ENCODE measurements around the gene PLXDC1. TPM values are rescaled to one million over a fixed set of nuclear protein-coding genes. Genes with fewer than 3 reads are reported as not detected.

Gene PLXDC1
- total RNA-seq, 1 experiment from 2014 or later = 0.75 TPM

DNA sequence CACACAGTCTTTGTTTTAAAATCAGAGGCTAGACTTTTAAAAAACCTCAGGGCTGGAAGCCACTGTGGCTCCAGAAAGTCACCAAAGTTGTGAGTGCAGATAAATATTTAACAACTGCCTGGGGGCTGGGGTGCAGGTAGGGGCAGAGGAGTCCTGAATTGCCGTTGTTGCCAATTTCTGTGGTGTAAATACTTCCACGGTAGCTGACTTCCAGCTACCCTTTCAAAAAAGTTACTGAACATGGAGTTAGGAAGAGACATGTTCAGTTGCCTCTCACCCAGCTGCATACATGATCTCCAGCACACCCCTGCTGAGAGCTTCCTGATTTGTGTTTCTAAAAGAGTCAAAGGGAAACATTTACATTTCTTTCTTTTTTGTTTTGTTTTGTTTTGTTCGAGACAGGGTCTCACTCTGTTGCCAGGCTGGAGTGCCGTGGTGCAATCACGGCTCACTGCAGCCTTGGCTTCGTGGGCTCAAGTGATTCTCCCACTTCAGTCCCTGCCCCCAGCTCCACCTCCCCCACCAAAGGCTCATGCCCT is 58.7 kb downstream of the PLXDC1 start:
- DNase-seq (ENCODE audit: low spot score) = peak; percentile 39
- Histone ChIP-seq H3K36me3 (ENCODE audit: insufficient read depth, low read length, poor library complexity, severe bottlenecking) (no peaks in the 10 kb centered on the region), H3K9me3 (ENCODE audit: low read depth, low read length, poor library complexity, severe bottlenecking) (no peaks in the 10 kb centered on the region), H3K4me3 (ENCODE audit: low read depth, low read length, poor library complexity, severe bottlenecking) (no peak overlapping the region), H3K27me3 (replicated peaks; ENCODE audit: insufficient read depth, low read depth, low read length, poor library complexity) (no peaks in the 10 kb centered on the region), H3K4me1 (ENCODE audit: insufficient read depth, low read length, poor library complexity, severe bottlenecking) (no peaks in the 10 kb centered on the region), H3K27ac (ENCODE audit: low read depth, low read length, poor library complexity, severe bottlenecking) (no peak overlapping the region)
- TF ChIP-seq, protein P1, sequence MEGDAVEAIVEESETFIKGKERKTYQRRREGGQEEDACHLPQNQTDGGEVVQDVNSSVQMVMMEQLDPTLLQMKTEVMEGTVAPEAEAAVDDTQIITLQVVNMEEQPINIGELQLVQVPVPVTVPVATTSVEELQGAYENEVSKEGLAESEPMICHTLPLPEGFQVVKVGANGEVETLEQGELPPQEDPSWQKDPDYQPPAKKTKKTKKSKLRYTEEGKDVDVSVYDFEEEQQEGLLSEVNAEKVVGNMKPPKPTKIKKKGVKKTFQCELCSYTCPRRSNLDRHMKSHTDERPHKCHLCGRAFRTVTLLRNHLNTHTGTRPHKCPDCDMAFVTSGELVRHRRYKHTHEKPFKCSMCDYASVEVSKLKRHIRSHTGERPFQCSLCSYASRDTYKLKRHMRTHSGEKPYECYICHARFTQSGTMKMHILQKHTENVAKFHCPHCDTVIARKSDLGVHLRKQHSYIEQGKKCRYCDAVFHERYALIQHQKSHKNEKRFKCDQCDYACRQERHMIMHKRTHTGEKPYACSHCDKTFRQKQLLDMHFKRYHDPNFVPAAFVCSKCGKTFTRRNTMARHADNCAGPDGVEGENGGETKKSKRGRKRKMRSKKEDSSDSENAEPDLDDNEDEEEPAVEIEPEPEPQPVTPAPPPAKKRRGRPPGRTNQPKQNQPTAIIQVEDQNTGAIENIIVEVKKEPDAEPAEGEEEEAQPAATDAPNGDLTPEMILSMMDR (conservative IDR thresholded peaks at IDR 0.05; ENCODE audit: low read depth, low read length) = no peak
- TF ChIP-seq EZH2 (IDR thresholded peaks at IDR 0.05; ENCODE audit: borderline replicate concordance, low read depth, low read length, poor library complexity, severe bottlenecking) = no peak
- intact Hi-C loops (cut with micrococcal nuclease; ENCODE audit: unreplicated experiment) = no loop called here
- BruUV-seq (replicated peaks) = no TSS peak
- ChIA-PET POLR2A (ENCODE audit: low non-redundant PET) (interaction anchor here (0.5 kb wide), 1 partner anchor 1404 kb away, joined by 6 read pairs; no protein-coding TSS in a partner anchor), CTCF (no interaction called here)

DNA sequence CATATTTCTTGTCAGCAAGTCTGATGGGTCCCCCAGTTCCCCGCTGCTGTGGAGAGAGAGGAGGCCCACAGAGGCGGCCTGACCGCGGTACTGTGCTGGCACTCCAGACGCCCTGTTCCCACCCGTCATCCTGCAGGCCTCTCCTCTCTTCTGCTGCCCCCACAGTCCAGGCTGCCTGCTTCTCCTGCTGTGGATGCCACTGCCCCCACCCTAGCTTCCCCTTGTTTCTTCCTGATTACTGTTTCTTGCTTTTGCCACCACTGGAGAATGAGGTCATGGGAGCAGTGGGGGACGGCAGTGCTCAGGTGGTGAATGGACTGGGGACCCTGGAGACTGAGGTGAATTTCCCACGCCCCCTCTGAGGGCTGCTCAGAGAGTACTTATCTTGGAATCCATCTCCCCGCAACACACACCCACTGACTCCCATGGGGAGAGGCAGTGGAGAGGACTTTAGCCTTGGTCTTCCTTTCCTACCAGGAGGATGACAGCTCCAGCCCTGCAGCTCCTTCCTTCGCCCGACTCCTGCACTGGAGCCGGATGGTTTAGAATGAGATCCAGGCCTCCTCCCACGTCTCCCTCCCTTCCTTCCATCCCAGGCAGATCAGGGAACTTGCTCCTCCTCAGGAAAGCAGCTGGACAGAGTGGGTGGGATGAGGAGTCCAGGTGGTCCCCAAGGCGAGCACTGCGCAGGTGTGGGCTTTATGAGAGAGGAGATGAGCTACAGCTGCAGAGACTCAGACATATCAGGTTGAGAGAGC is 60.4 kb downstream of the PLXDC1 start:
- intact Hi-C loops (cut with micrococcal nuclease; ENCODE audit: unreplicated experiment) = no loop called here
- Histone ChIP-seq H3K9me3 (ENCODE audit: low read depth, low read length, poor library complexity, severe bottlenecking) (no peaks in the 10 kb centered on the region), H3K4me3 (ENCODE audit: low read depth, low read length, poor library complexity, severe bottlenecking) (no peak overlapping the region), H3K36me3 (ENCODE audit: insufficient read depth, low read length, poor library complexity, severe bottlenecking) (no peaks in the 10 kb centered on the region), H3K4me1 (ENCODE audit: insufficient read depth, low read length, poor library complexity, severe bottlenecking) (no peaks in the 10 kb centered on the region), H3K27me3 (replicated peaks; ENCODE audit: insufficient read depth, low read depth, low read length, poor library complexity) (no peaks in the 10 kb centered on the region), H3K27ac (ENCODE audit: low read depth, low read length, poor library complexity, severe bottlenecking) (no peak overlapping the region)
- BruUV-seq (replicated peaks) = no TSS peak
- ChIA-PET POLR2A (ENCODE audit: low non-redundant PET) (no interaction called here), CTCF (no interaction called here)
- TF ChIP-seq EZH2 (IDR thresholded peaks at IDR 0.05; ENCODE audit: borderline replicate concordance, low read depth, low read length, poor library complexity, severe bottlenecking) = no peak
- TF ChIP-seq, protein P1 (conservative IDR thresholded peaks at IDR 0.05; ENCODE audit: low read depth, low read length) = no peak
- DNase-seq (ENCODE audit: low spot score) = no peak

DNA sequence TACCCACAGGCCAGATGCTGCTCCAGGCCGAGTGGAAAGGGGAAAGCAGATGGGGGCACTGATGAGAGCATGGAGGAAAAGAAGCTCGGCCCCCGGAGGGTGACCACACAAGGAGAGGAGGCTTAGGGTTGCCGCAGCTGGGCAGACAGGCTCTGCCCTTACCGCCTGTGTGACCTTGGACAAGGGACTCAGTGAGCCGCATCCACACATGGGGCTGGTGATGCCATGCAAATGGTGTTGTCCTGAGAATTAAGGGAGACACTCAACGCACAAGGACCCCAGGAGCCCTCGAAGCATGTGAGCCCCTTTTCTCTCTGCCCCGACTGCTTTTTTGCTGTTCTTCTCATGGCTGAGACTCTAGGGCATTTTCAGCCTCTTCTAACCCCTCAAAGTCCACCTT is 61.0 kb downstream of the PLXDC1 start:
- POLR2A ChIA-PET (ENCODE audit: low non-redundant PET) = no interaction called here
- Histone ChIP-seq H3K27me3 (replicated peaks; ENCODE audit: insufficient read depth, low read depth, low read length, poor library complexity) (no peaks in the 10 kb centered on the region), H3K4me1 (ENCODE audit: insufficient read depth, low read length, poor library complexity, severe bottlenecking) (no peaks in the 10 kb centered on the region), H3K27ac (ENCODE audit: low read depth, low read length, poor library complexity, severe bottlenecking) (no peak overlapping the region), H3K4me3 (ENCODE audit: low read depth, low read length, poor library complexity, severe bottlenecking) (no peak overlapping the region), H3K9me3 (ENCODE audit: low read depth, low read length, poor library complexity, severe bottlenecking) (no peaks in the 10 kb centered on the region), H3K36me3 (ENCODE audit: insufficient read depth, low read length, poor library complexity, severe bottlenecking) (no peaks in the 10 kb centered on the region)
- TF ChIP-seq, protein P1 (conservative IDR thresholded peaks at IDR 0.05; ENCODE audit: low read depth, low read length) = no peak
- TF ChIP-seq EZH2 (IDR thresholded peaks at IDR 0.05; ENCODE audit: borderline replicate concordance, low read depth, low read length, poor library complexity, severe bottlenecking) = no peak
- DNase-seq (ENCODE audit: low spot score) = no peak
- CTCF ChIA-PET = no interaction called here
- intact Hi-C loops (cut with micrococcal nuclease; ENCODE audit: unreplicated experiment) = no loop called here
- no TSS peak for BruUV-seq (replicated peaks)

Measured in A673 (cell line).